ENCODE data around the gene GPC3. TPM values are rescaled to one million over a fixed set of nuclear protein-coding genes. Genes with fewer than 3 reads are reported as not detected.

Gene GPC3
- total RNA-seq, 1 donor = not detected

- H3K4me1 ChIP-seq (ENCODE audit: insufficient read depth, low read length) = no peaks in the 10 kb centered on the region
These were observed 202.1 kb downstream of the GPC3 start for GRCh38 chrX:133783274-133783673.

GRCh38 chrX:133781174-133781573, 204.2 kb downstream of the GPC3 start:
- no peak overlapping the region for H2AFZ ChIP-seq (ENCODE audit: low read length)
- no peak overlapping the region for H3K4me3 ChIP-seq (ENCODE audit: insufficient read depth, low read length)
- peaks cover 12% of the 10 kb centered on the region for H3K27me3 ChIP-seq (ENCODE audit: insufficient read depth, low read length)
- H3K4me1 ChIP-seq (ENCODE audit: insufficient read depth, low read length) = no peaks in the 10 kb centered on the region
- H3K4me2 ChIP-seq (ENCODE audit: insufficient read depth, low read length) = no peak overlapping the region
- no peaks in the 10 kb centered on the region for H3K9me3 ChIP-seq (ENCODE audit: low read depth, low read length)
- H3K79me2 ChIP-seq (ENCODE audit: insufficient read depth, low read length) = no peaks in the 10 kb centered on the region
- no peaks in the 10 kb centered on the region for H3K36me3 ChIP-seq (ENCODE audit: insufficient read depth, low read length)
- no peaks in the 10 kb centered on the region for H4K20me1 ChIP-seq (ENCODE audit: insufficient read depth, low read length)
- DNase-seq (ENCODE audit: insufficient read length, low spot score, missing footprints) = no peak
- H3K27ac ChIP-seq (ENCODE audit: low read depth, low read length) = no peak overlapping the region
- TF ChIP-seq CTCF (IDR thresholded peaks at IDR 0.05; ENCODE audit: extremely low read depth, low read depth, low read length) = no peak

More at GRCh38 chrX:133783274-133783673, 202.1 kb downstream of the GPC3 start:
- no peaks in the 10 kb centered on the region for H3K9me3 ChIP-seq (ENCODE audit: low read depth, low read length)
- no peak overlapping the region for H3K4me3 ChIP-seq (ENCODE audit: insufficient read depth, low read length)
- H4K20me1 ChIP-seq (ENCODE audit: insufficient read depth, low read length) = no peaks in the 10 kb centered on the region
- peaks cover 12% of the 10 kb centered on the region for H3K27me3 ChIP-seq (ENCODE audit: insufficient read depth, low read length)
- TF ChIP-seq CTCF (IDR thresholded peaks at IDR 0.05; ENCODE audit: extremely low read depth, low read depth, low read length) = no peak
- H3K4me2 ChIP-seq (ENCODE audit: insufficient read depth, low read length) = no peak overlapping the region
- DNase-seq (ENCODE audit: insufficient read length, low spot score, missing footprints) = no peak
- H3K36me3 ChIP-seq (ENCODE audit: insufficient read depth, low read length) = no peaks in the 10 kb centered on the region
- no peak overlapping the region for H2AFZ ChIP-seq (ENCODE audit: low read length)
- no peak overlapping the region for H3K27ac ChIP-seq (ENCODE audit: low read depth, low read length)
- H3K79me2 ChIP-seq (ENCODE audit: insufficient read depth, low read length) = no peaks in the 10 kb centered on the region

- Histone ChIP-seq H3K4me3 (ENCODE audit: insufficient read depth, low read length) (no peak overlapping the region), H2AFZ (ENCODE audit: low read length) (no peak overlapping the region)
- TF ChIP-seq CTCF (IDR thresholded peaks at IDR 0.05; ENCODE audit: extremely low read depth, low read depth, low read length) = peak; percentile 58
These were observed 209.3 kb downstream of the GPC3 start for GRCh38 chrX:133776072-133776471.

GRCh38 chrX:133774807-133775206, 210.6 kb downstream of the GPC3 start:
- no peak for DNase-seq (ENCODE audit: insufficient read length, low spot score, missing footprints)

More at GRCh38 chrX:133776072-133776471, 209.3 kb downstream of the GPC3 start:
- Histone ChIP-seq H4K20me1 (ENCODE audit: insufficient read depth, low read length) (no peaks in the 10 kb centered on the region), H3K4me2 (ENCODE audit: insufficient read depth, low read length) (no peak overlapping the region), H3K4me1 (ENCODE audit: insufficient read depth, low read length) (no peaks in the 10 kb centered on the region), H3K27ac (ENCODE audit: low read depth, low read length) (no peak overlapping the region), H3K9me3 (ENCODE audit: low read depth, low read length) (no peaks in the 10 kb centered on the region), H3K36me3 (ENCODE audit: insufficient read depth, low read length) (no peaks in the 10 kb centered on the region), H3K79me2 (ENCODE audit: insufficient read depth, low read length) (no peaks in the 10 kb centered on the region), H3K27me3 (ENCODE audit: insufficient read depth, low read length) (peaks cover 12% of the 10 kb centered on the region)
- peak; percentile 14 for DNase-seq (ENCODE audit: insufficient read length, low spot score, missing footprints)

More at GRCh38 chrX:133774807-133775206, 210.6 kb downstream of the GPC3 start:
- Histone ChIP-seq H3K4me1 (ENCODE audit: insufficient read depth, low read length) (no peaks in the 10 kb centered on the region), H3K4me2 (ENCODE audit: insufficient read depth, low read length) (no peak overlapping the region), H3K27ac (ENCODE audit: low read depth, low read length) (no peak overlapping the region), H4K20me1 (ENCODE audit: insufficient read depth, low read length) (no peaks in the 10 kb centered on the region), H2AFZ (ENCODE audit: low read length) (no peak overlapping the region), H3K36me3 (ENCODE audit: insufficient read depth, low read length) (no peaks in the 10 kb centered on the region), H3K79me2 (ENCODE audit: insufficient read depth, low read length) (no peaks in the 10 kb centered on the region), H3K4me3 (ENCODE audit: insufficient read depth, low read length) (no peak overlapping the region), H3K9me3 (ENCODE audit: low read depth, low read length) (no peaks in the 10 kb centered on the region), H3K27me3 (ENCODE audit: insufficient read depth, low read length) (peaks cover 6% of the 10 kb centered on the region)
- TF ChIP-seq CTCF (IDR thresholded peaks at IDR 0.05; ENCODE audit: extremely low read depth, low read depth, low read length) = no peak

Measured in osteoblast (primary cell).